Breast epithelium (tissue), 4 donors: ENCODE measurements around the gene FBXL22. TPM values are rescaled to one million over a fixed set of nuclear protein-coding genes. Genes with fewer than 3 reads are reported as not detected.

Experiments
- DNase-seq, 2 donors: peaks; one replicate each; pipeline ENCODE4 v3.0.0-alpha.2; 2019; ENCODE audit warnings: low spot score in 2 of 2
- H3K27ac ChIP-seq, 2 donors: fragments of 200-600 bp; sonication (generic) in 1 of 2; one replicate each; pipeline ENCODE4 v1.5.1; 2016 to 2019; ENCODE audit warnings: mild to moderate bottlenecking in 1 of 2
- H3K27me3 ChIP-seq, 2 donors: fragments of 200-600 bp; sonication (generic) in 1 of 2; one replicate each; pipeline versions ENCODE4 v1.5.1 to v1.6.0; 2017 to 2019; ENCODE audit warnings: control low read depth in 1 of 2, mild to moderate bottlenecking in 1 of 2
- H3K36me3 ChIP-seq: fragments of 200-600 bp; one replicate; pipeline ENCODE4 v1.5.1; 2019
- H3K4me1 ChIP-seq, 2 donors: fragments of 200-600 bp; sonication (generic); one replicate each; pipeline ENCODE4 v1.5.1; 2016 to 2019; ENCODE audit warnings: control low read depth in 1 of 2
- H3K4me3 ChIP-seq, 3 donors: fragments of 200-600 bp; sonication (generic); 1 replicate in 2 of 3; 2 replicates in 1 of 3; pipeline ENCODE4 v1.5.1; 2016 to 2019; ENCODE audit warnings: mild to moderate bottlenecking in 3 of 3, moderate library complexity in 2 of 3
- H3K9me3 ChIP-seq, 2 donors: fragments of 200-600 bp; sonication (generic) in 1 of 2; one replicate each; pipeline ENCODE4 v1.5.1; 2016 to 2019; ENCODE audit warnings: control low read depth in 1 of 2
- CTCF ChIP-seq, 3 donors: fragments of 450-650 bp; IDR thresholded peaks; one replicate each; pipeline ENCODE4 v1.5.1; 2016 to 2017; ENCODE audit warnings: antibody characterized with exemption in 3 of 3, mild to moderate bottlenecking in 3 of 3, moderate library complexity in 3 of 3
- POLR2A ChIP-seq: fragments of 450-650 bp; IDR thresholded peaks from one replicate; pipeline ENCODE4 v1.6.1; 2016; ENCODE audit warnings: antibody characterized with exemption, mild to moderate bottlenecking, moderate library complexity
- POLR2AphosphoS5 ChIP-seq, 3 donors: sonication (generic); formaldehyde crosslinking; IDR thresholded peaks; one replicate each; pipeline ENCODE4 v1.6.1; 2017; ENCODE audit warnings: antibody characterized with exemption in 3 of 3
- intact Hi-C: fragments of 100-400 bp; cut with DNase I; formaldehyde crosslinking; loops from one replicate; pipeline ENCODE4 v1.15.1; 2023; ENCODE audit warnings: low total_unique reads
- total RNA-seq, 3 donors: library from RNA; depleted of rRNA; stranded (reverse); fragments of >200 nt; gene quantifications; one replicate each; pipeline ENCODE4 v1.1.0, GENCODE V29; 2016

FBXL22 gene
- total RNA-seq, 3 donors from 2014 or later = 0.64 to 3.5 (median 2.0) TPM

DNA sequence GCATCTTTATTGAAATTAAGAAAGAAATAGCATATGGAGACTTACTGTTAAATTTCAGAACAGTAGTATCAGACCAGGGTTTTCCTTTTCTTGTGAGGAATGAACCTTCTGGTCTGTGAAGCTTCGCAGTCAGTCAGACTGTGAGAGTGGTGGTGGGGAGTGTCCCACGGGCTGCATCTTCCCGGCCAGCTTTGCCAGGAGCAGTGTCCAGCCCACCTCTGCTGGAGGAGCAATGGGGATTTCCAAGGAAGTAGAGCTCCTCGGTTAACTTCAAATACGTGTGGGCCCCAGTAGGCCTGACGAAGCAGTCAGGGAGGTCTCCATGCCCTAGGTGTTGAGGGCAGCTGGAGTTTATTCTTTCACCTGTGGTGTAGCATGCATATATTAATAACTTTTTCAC is 40.9 kb upstream of the FBXL22 start:
- Histone ChIP-seq H3K36me3 (no peaks in the 10 kb centered on the region), H3K27ac (no peak overlapping the region), H3K9me3 (no peaks in the 10 kb centered on the region), H3K4me3 (no peak overlapping the region), H3K4me1 (peaks cover 0 to 11% of the 10 kb centered on the region in 2 donors), H3K27me3 (no peaks in the 10 kb centered on the region)
- TF ChIP-seq POLR2AphosphoS5 (IDR thresholded peaks at IDR 0.05) (no peak), CTCF (IDR thresholded peaks at IDR 0.05) (no peak), POLR2A (no peak)
- intact Hi-C loops = no loop called here
- no peak for DNase-seq

- no peak overlapping the region for H3K27ac ChIP-seq
- TF ChIP-seq POLR2AphosphoS5 (IDR thresholded peaks at IDR 0.05) = no peak
- TF ChIP-seq POLR2A = no peak
- TF ChIP-seq CTCF (IDR thresholded peaks at IDR 0.05) = no peak
- H3K36me3 ChIP-seq = no peaks in the 10 kb centered on the region
- no peaks in the 10 kb centered on the region for H3K27me3 ChIP-seq
- no peaks in the 10 kb centered on the region for H3K9me3 ChIP-seq
- no peak for DNase-seq
- H3K4me1 ChIP-seq = peaks cover 0 to 11% of the 10 kb centered on the region in 2 donors
- intact Hi-C loops = no loop called here
- no peak overlapping the region for H3K4me3 ChIP-seq
Observed at GRCh38 chr15:63556736-63557135, 40.5 kb upstream of the FBXL22 start.

- no peak for TF ChIP-seq POLR2AphosphoS5 (IDR thresholded peaks at IDR 0.05)
- no peak for TF ChIP-seq POLR2A
- no peak for TF ChIP-seq CTCF (IDR thresholded peaks at IDR 0.05)
- Histone ChIP-seq H3K27me3 (no peaks in the 10 kb centered on the region), H3K27ac (no peak overlapping the region), H3K36me3 (no peaks in the 10 kb centered on the region), H3K4me1 (no peaks in the 10 kb centered on the region), H3K9me3 (no peaks in the 10 kb centered on the region), H3K4me3 (no peak overlapping the region)
- intact Hi-C loops = no loop called here
- DNase-seq = no peak
Observed at GRCh38 chr15:63559753-63560152, 37.4 kb upstream of the FBXL22 start.

- intact Hi-C loops = no loop called here
- TF ChIP-seq POLR2AphosphoS5 (IDR thresholded peaks at IDR 0.05) (no peak), POLR2A (no peak), CTCF (IDR thresholded peaks at IDR 0.05) (no peak)
Observed at GRCh38 chr15:63560741-63561448, 36.3 kb upstream of the FBXL22 start.

GRCh38 chr15:63564093-63564492 is 33.1 kb upstream of the FBXL22 start:
- H3K4me3 ChIP-seq = no peak overlapping the region
- no peak for DNase-seq
- H3K27ac ChIP-seq = no peak overlapping the region
- intact Hi-C loops = no loop called here
- TF ChIP-seq POLR2A (no peak), POLR2AphosphoS5 (IDR thresholded peaks at IDR 0.05) (no peak), CTCF (IDR thresholded peaks at IDR 0.05) (no peak)
- H3K27me3 ChIP-seq = no peaks in the 10 kb centered on the region
- H3K9me3 ChIP-seq = no peaks in the 10 kb centered on the region
- no peaks in the 10 kb centered on the region for H3K4me1 ChIP-seq
- no peaks in the 10 kb centered on the region for H3K36me3 ChIP-seq

More at GRCh38 chr15:63560741-63561448, 36.3 kb upstream of the FBXL22 start:
- H3K27ac ChIP-seq = no peak overlapping the region
- H3K4me1 ChIP-seq = no peaks in the 10 kb centered on the region
- DNase-seq = no peak
- no peaks in the 10 kb centered on the region for H3K36me3 ChIP-seq
- H3K4me3 ChIP-seq = no peak overlapping the region
- no peaks in the 10 kb centered on the region for H3K27me3 ChIP-seq
- no peaks in the 10 kb centered on the region for H3K9me3 ChIP-seq
